Transverse colon (tissue), 4 donors: ENCODE measurements around the gene SF3B4. TPM values are rescaled to one million over a fixed set of nuclear protein-coding genes. Genes with fewer than 3 reads are reported as not detected.
A peak's percentile ranks its signal among the peaks of the same experiment; 100 is the strongest.
"Not testable (repeated sequence)": the region's sequence is repeated elsewhere in the genome, so short reads cannot be mapped to it uniquely, and the experiment has no call there.

Source experiments
- DNase-seq: peaks from one replicate; pipeline ENCODE4 v3.0.0-alpha.2; 2019
- H3K27ac ChIP-seq, 4 donors: fragments of 200-600 bp; sonication (generic); 2 replicates each; pipeline ENCODE4 v1.5.1; 2016 to 2018; ENCODE audit warnings: inconsistent platforms in 4 of 4
- H3K27me3 ChIP-seq: fragments of 200-600 bp; sonication (generic); 2 replicates; pipeline ENCODE4 v1.5.1; 2017; ENCODE audit warnings: inconsistent platforms
- H3K36me3 ChIP-seq, 4 donors: fragments of 200-600 bp; sonication (generic); 2 replicates each; pipeline ENCODE4 v1.5.1; 2017 to 2019; ENCODE audit warnings: inconsistent platforms in 4 of 4
- H3K4me1 ChIP-seq, 4 donors: fragments of 200-600 bp; sonication (generic); 2 replicates each; pipeline ENCODE4 v1.5.1; 2017 to 2020; ENCODE audit warnings: inconsistent platforms in 4 of 4
- H3K4me3 ChIP-seq, 4 donors: fragments of 200-600 bp; sonication (generic); 1 replicate in 1 of 4; 2 replicates in 3 of 4; pipeline versions ENCODE4 v1.5.1 to v1.6.1; 2017 to 2019; ENCODE audit warnings: inconsistent platforms in 4 of 4
- H3K9me3 ChIP-seq, 2 donors: fragments of 200-600 bp; sonication (generic); 2 replicates each; pipeline ENCODE4 v1.5.1; 2017 to 2019; ENCODE audit warnings: inconsistent platforms in 2 of 2
- EP300 ChIP-seq: sonication (generic); formaldehyde crosslinking; IDR thresholded peaks from one replicate; pipeline ENCODE4 v1.6.1; 2017; ENCODE audit warnings: antibody characterized with exemption, low read depth
- POLR2A ChIP-seq: fragments of 450-650 bp; IDR thresholded peaks from one replicate; pipeline ENCODE4 v1.6.1; 2016; ENCODE audit warnings: antibody characterized with exemption, mild to moderate bottlenecking, moderate library complexity
- POLR2AphosphoS5 ChIP-seq, 3 donors: sonication (generic); formaldehyde crosslinking; IDR thresholded peaks; one replicate each; pipeline ENCODE4 v1.6.1; 2016; ENCODE audit warnings: antibody characterized with exemption in 3 of 3
- WGBS, 2 donors: methylation state at CpG; one replicate each; pipeline ENCODE4 v1.1.5; 2018; ENCODE audit warnings: low coverage in 1 of 2; 5-methylcytosine and 5-hydroxymethylcytosine counted together
- in situ Hi-C, 4 donors: fragments of 200-750 bp; cut with MboI; loops; one replicate each; pipeline versions ENCODE4 v1.15.0 to v1.15.1; 2017; ENCODE audit warnings: low sequenced_read_pairs in 3 of 4, low pct_ligation_motif_present in 1 of 4, low pct_unique_long_range_greater_than_20kb in 1 of 4
- intact Hi-C: fragments of 100-400 bp; cut with DNase I; formaldehyde crosslinking; loops from one replicate; pipeline ENCODE4 v1.15.1; 2023; ENCODE audit warnings: low total_unique reads
- total RNA-seq, 4 donors: library from RNA; depleted of rRNA; stranded (reverse); fragments of >200 nt; gene quantifications; one replicate each; pipeline ENCODE4 v1.1.0, GENCODE V29; 2016
- TF ChIP-seq, protein P1 (sequence below), 5 experiments: fragments of 200-600 bp in 3 of 5; fragments of 450-650 bp in 2 of 5; sonication (generic) in 3 of 5; IDR thresholded peaks; 1 replicate in 2 of 5; 2 replicates in 3 of 5; pipeline ENCODE4 v1.5.1; 2016 to 2017; ENCODE audit warnings: antibody characterized with exemption in 5 of 5, inconsistent platforms in 3 of 5, mild to moderate bottlenecking in 2 of 5, moderate library complexity in 1 of 5

The SF3B4 gene
- total RNA-seq, 4 donors from 2014 or later = 32.4 to 78.6 (median 46.2) TPM

GRCh38 chr1:149942885-149943284 is 15.3 kb upstream of the SF3B4 start:
- Histone ChIP-seq H3K36me3 (peaks cover 0 to 13% (median 6%) of the 10 kb centered on the region in 4 donors), H3K4me1 (peaks cover 17 to 53% (median 20%) of the 10 kb centered on the region in 4 donors), H3K27me3 (no peaks in the 10 kb centered on the region), H3K27ac (peak overlapping the region; percentile 47 to 90 (median 62)), H3K9me3 (no peaks in the 10 kb centered on the region), H3K4me3 (no peak overlapping the region)
- intact Hi-C loops = no loop called here
- DNase-seq = no peak
- in situ Hi-C loops = no loop called here
- TF ChIP-seq POLR2A = no peak
- peak in 1 of 3 donors; percentile 30 for TF ChIP-seq POLR2AphosphoS5 (IDR thresholded peaks at IDR 0.05)
- WGBS, 2 donors = 22 to 36% methylated on average over 3 of the region's 3 CpGs

DNA sequence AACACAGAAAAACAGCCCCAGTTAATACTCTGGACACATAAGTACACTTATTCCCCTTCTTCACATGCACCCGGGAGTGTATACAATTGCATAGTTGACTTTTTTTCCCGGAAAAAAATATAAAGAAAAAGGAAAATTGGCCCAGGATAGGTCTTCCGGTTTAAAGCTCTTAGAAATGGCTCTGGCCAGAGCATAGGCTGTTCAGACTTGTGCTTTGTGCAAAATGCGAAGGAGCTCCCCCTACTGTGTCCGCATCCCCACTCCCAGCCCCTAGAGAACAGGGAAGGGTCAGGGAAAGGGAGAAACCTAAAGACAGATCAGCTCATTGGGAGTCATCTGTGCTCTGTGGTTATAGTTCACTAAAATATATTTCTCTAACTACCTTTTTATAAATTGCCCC is 14.6 kb upstream of the SF3B4 start:
- intact Hi-C loops = no loop called here
- Histone ChIP-seq H3K27ac (peak overlapping the region; percentile 47 to 90 (median 62)), H3K36me3 (peaks cover 0 to 12% (median 3%) of the 10 kb centered on the region in 4 donors), H3K27me3 (no peaks in the 10 kb centered on the region), H3K4me3 (no peak overlapping the region), H3K9me3 (no peaks in the 10 kb centered on the region), H3K4me1 (peaks cover 23 to 60% (median 27%) of the 10 kb centered on the region in 4 donors)
- peak; percentile 52 for DNase-seq
- no peak for TF ChIP-seq EP300
- TF ChIP-seq, protein P1, sequence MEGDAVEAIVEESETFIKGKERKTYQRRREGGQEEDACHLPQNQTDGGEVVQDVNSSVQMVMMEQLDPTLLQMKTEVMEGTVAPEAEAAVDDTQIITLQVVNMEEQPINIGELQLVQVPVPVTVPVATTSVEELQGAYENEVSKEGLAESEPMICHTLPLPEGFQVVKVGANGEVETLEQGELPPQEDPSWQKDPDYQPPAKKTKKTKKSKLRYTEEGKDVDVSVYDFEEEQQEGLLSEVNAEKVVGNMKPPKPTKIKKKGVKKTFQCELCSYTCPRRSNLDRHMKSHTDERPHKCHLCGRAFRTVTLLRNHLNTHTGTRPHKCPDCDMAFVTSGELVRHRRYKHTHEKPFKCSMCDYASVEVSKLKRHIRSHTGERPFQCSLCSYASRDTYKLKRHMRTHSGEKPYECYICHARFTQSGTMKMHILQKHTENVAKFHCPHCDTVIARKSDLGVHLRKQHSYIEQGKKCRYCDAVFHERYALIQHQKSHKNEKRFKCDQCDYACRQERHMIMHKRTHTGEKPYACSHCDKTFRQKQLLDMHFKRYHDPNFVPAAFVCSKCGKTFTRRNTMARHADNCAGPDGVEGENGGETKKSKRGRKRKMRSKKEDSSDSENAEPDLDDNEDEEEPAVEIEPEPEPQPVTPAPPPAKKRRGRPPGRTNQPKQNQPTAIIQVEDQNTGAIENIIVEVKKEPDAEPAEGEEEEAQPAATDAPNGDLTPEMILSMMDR (IDR thresholded peaks at IDR 0.05) = peak in 2 of 5 experiments; percentile 16 to 22
- in situ Hi-C loops = no loop called here
- 23 to 27% methylated on average over 5 of the region's 5 CpGs for WGBS, 2 donors

DNA sequence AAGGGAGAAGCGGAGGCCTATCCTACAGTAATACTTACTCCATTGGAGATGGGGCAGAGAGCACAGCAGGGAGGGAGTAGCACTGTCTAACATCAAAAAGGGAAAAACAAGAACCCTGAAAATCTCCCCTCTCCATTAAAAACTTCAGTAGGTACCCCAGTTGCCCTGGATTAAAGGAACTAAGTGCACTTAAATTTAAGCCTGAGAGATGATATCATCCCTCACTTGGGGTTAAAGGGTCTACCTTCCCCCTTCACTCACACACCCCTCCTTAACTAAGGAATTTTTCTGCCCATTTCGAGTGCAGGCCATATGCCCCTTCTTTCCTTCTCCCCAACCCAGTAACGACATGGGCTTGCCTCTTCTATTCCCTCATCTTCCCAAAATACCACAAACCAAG is 12.8 kb upstream of the SF3B4 start:
- intact Hi-C loops (no loop called here), in situ Hi-C loops (no loop called here)
- peaks cover 30 to 72% (median 37%) of the 10 kb centered on the region in 4 donors for H3K4me1 ChIP-seq
- H3K27me3 ChIP-seq = no peaks in the 10 kb centered on the region
- no peak for TF ChIP-seq EP300
- TF ChIP-seq, protein P1 (IDR thresholded peaks at IDR 0.05) = no peak
- TF ChIP-seq POLR2A = no peak
- TF ChIP-seq POLR2AphosphoS5 (IDR thresholded peaks at IDR 0.05) = no peak
- H3K9me3 ChIP-seq = no peaks in the 10 kb centered on the region
- no peak overlapping the region for H3K4me3 ChIP-seq
- H3K27ac ChIP-seq = peak overlapping the region in 3 of 4 donors; percentile 90 to 96 (median 96)
- no peak for DNase-seq
- H3K36me3 ChIP-seq = peaks cover 0 to 6% (median 0%) of the 10 kb centered on the region in 4 donors
- WGBS, 2 donors = 90 to 100% methylated on average over 1 to 3 of the region's 3 CpGs

GRCh38 chr1:149938668-149939003 is 11.0 kb upstream of the SF3B4 start:
- H3K36me3 ChIP-seq, in situ Hi-C loops, H3K27me3 ChIP-seq, DNase-seq, H3K9me3 ChIP-seq, intact Hi-C loops: not testable (repeated sequence)
- Histone ChIP-seq H3K4me1 (peaks cover 31 to 90% (median 46%) of the 10 kb centered on the region in 4 donors), H3K27ac (peak overlapping the region; percentile 90 to 96 (median 94)), H3K4me3 (peak overlapping the region in 2 of 4 donors; percentile 17 to 37)
- WGBS, 2 donors = 0 to 28% methylated on average over 2 to 13 of the region's 13 CpGs

- DNase-seq = no peak
- no peaks in the 10 kb centered on the region for H3K36me3 ChIP-seq
- peak overlapping the region; percentile 90 to 96 (median 94) for H3K27ac ChIP-seq
- in situ Hi-C loops = no loop called here
- peak overlapping the region in 1 of 4 donors; percentile 79 for H3K4me3 ChIP-seq
- no peak for TF ChIP-seq POLR2A
- no peak for TF ChIP-seq POLR2AphosphoS5 (IDR thresholded peaks at IDR 0.05)
- TF ChIP-seq EP300 = no peak
- TF ChIP-seq, protein P1 (IDR thresholded peaks at IDR 0.05) = no peak
- H3K4me1 ChIP-seq = peaks cover 31 to 92% (median 53%) of the 10 kb centered on the region in 4 donors
- intact Hi-C loops = no loop called here
- H3K9me3 ChIP-seq = no peaks in the 10 kb centered on the region
- no peaks in the 10 kb centered on the region for H3K27me3 ChIP-seq
These were observed 10.2 kb upstream of the SF3B4 start for GRCh38 chr1:149937759-149938158.
